Measurements from ENCODE around the gene PLXNB1. TPM values are rescaled to one million over a fixed set of nuclear protein-coding genes. Genes with fewer than 3 reads are reported as not detected.
A peak's percentile ranks its signal among the peaks of the same experiment; 100 is the strongest.

The PLXNB1 gene
- total and polyA plus RNA-seq, 7 experiments from 2014 or later = 0.79 to 3.3 (median 2.7) TPM; not detected in 2

GRCh38 chr3:48439820-48440589 is 10.1 kb upstream of the PLXNB1 start, which contains the start of the genes CCDC51 and TMA7:
CCDC51 (minus strand) TSS chr3:48440119; CDS start chr3:48435128, 4,991 bp downstream.
TMA7 (plus strand) TSS chr3:48440257; CDS start chr3:48440297, 40 bp downstream.
- ATAC-seq (peak; percentile 97), DNase-seq (peak; percentile 90 to 98 (median 96))
- Mint-ChIP-seq H3K27ac (peak within 1 kb of the TSS; percentile 92 to 100 (median 98)), H3K9me3 (peaks cover 0 to 2% (median 0%) of the 10 kb centered on the region in 11 donors), H3K36me3 (peaks cover 0 to 23% (median 9%) of the 10 kb centered on the region in 5 donors), H3K4me1 (peaks cover 16 to 50% (median 34%) of the 10 kb centered on the region in 7 donors), H3K4me3 (peak within 1 kb of the TSS; percentile 86 to 100 (median 94)), H3K27me3 (no peaks in the 10 kb centered on the region)
- ChIA-PET POLR2A (interaction anchor here (0.6 to 2.7 kb wide), 38 partner anchors 8 to 1643 kb away, joined by 3 to 22 read pairs (median 4); partner anchors contain the start of genes PFKFB4, PLXNB1, SHISA5 and SLC26A6), CTCF (interaction anchor here (0.6 to 2.4 kb wide), 13 partner anchors 12 to 301 kb away, joined by 3 to 14 read pairs (median 3); partner anchors contain the start of gene PFKFB4)
- intact Hi-C loops (cut with micrococcal nuclease) = loop anchor here (1.0 to 10.0 kb wide), 14 partner anchors 26 to 1465 kb away; partner anchors contain the start of genes CDC25A (in 2 of the 2), CCDC12 (in 1 of the 2), NBEAL2 (in 1 of the 2) and NME6 (in 1 of the 2)
- Histone ChIP-seq H3K36me3 (ENCODE audit: control insufficient read depth in 2 of 3, insufficient read depth in 3 of 3, low read length in 3 of 3) (peaks cover 0 to 22% (median 15%) of the 10 kb centered on the region in 3 experiments), H3K27ac (ENCODE audit: low read depth, low read length) (peak within 1 kb of the TSS; percentile 93), H3K9me3 (ENCODE audit: control insufficient read depth in 2 of 3, low read length in 3 of 3) (no peaks in the 10 kb centered on the region), H3K27me3 (ENCODE audit: control insufficient read depth in 2 of 2, insufficient read depth in 2 of 2, low read length in 2 of 2) (no peaks in the 10 kb centered on the region), H3K4me1 (ENCODE audit: control insufficient read depth in 2 of 2, insufficient read depth in 2 of 2, low read length in 2 of 2) (peaks cover 18 to 19% of the 10 kb centered on the region in 2 donors), H3K4me3 (ENCODE audit: low read length) (peak within 1 kb of the TSS; percentile 78)

- Mint-ChIP-seq H3K4me1 (peaks cover 16 to 53% (median 38%) of the 10 kb centered on the region in 7 donors), H3K27me3 (no peaks in the 10 kb centered on the region), H3K4me3 (peak overlapping the region in 2 of 10 donors; percentile 1 to 48), H3K9me3 (peaks cover 0 to 2% (median 0%) of the 10 kb centered on the region in 11 donors), H3K27ac (peak overlapping the region in 4 of 9 donors; percentile 31 to 97 (median 64)), H3K36me3 (peaks cover 0 to 18% (median 4%) of the 10 kb centered on the region in 5 donors)
- intact Hi-C loops (cut with micrococcal nuclease) = loop anchor here in 1 of 2 donors (2.0 kb wide), 2 partner anchors 23 to 171 kb away; partner anchors contain the start of gene UQCRC1
- POLR2A ChIA-PET = interaction anchor here (0.7 kb wide), 1 partner anchor 18 kb away, joined by 3 read pairs; no protein-coding TSS in a partner anchor
- no peak overlapping the region for H3K27ac ChIP-seq (ENCODE audit: low read depth, low read length)
- DNase-seq (no peak), ATAC-seq (no peak)
- no peaks in the 10 kb centered on the region for H3K27me3 ChIP-seq (ENCODE audit: control insufficient read depth in 2 of 2, insufficient read depth in 2 of 2, low read length in 2 of 2)
- no peak overlapping the region for H3K4me3 ChIP-seq (ENCODE audit: low read length)
- no peaks in the 10 kb centered on the region for H3K9me3 ChIP-seq (ENCODE audit: control insufficient read depth in 2 of 3, low read length in 3 of 3)
- peaks cover 0 to 27% (median 7%) of the 10 kb centered on the region in 3 experiments for H3K36me3 ChIP-seq (ENCODE audit: control insufficient read depth in 2 of 3, insufficient read depth in 3 of 3, low read length in 3 of 3)
- CTCF ChIA-PET = interaction anchor here (1.1 to 7.8 kb wide), 10 partner anchors 8 to 167 kb away, joined by 3 to 115 read pairs (median 13); partner anchors contain the start of genes ATRIP and PFKFB4
- H3K4me1 ChIP-seq (ENCODE audit: control insufficient read depth in 2 of 2, insufficient read depth in 2 of 2, low read length in 2 of 2) = peaks cover 18 to 26% of the 10 kb centered on the region in 2 donors
Observed at GRCh38 chr3:48437812-48438211, 7.9 kb upstream of the PLXNB1 start.

GRCh38 chr3:48436855-48437254 is 7.0 kb upstream of the PLXNB1 start:
- Histone ChIP-seq H3K36me3 (ENCODE audit: control insufficient read depth in 2 of 3, insufficient read depth in 3 of 3, low read length in 3 of 3) (peaks cover 0 to 31% (median 5%) of the 10 kb centered on the region in 3 experiments), H3K9me3 (ENCODE audit: control insufficient read depth in 2 of 3, low read length in 3 of 3) (no peaks in the 10 kb centered on the region), H3K27me3 (ENCODE audit: control insufficient read depth in 2 of 2, insufficient read depth in 2 of 2, low read length in 2 of 2) (no peaks in the 10 kb centered on the region), H3K4me3 (ENCODE audit: low read length) (no peak overlapping the region), H3K27ac (ENCODE audit: low read depth, low read length) (no peak overlapping the region), H3K4me1 (ENCODE audit: control insufficient read depth in 2 of 2, insufficient read depth in 2 of 2, low read length in 2 of 2) (peaks cover 15 to 22% of the 10 kb centered on the region in 2 donors)
- ATAC-seq = no peak
- CTCF ChIA-PET = interaction anchor here (0.5 to 7.8 kb wide), 39 partner anchors 9 to 446 kb away, joined by 3 to 115 read pairs (median 6); partner anchors contain the start of genes ATRIP, CDC25A, PFKFB4 and SHISA5
- Mint-ChIP-seq H3K27ac (no peak overlapping the region), H3K9me3 (peaks cover 0 to 2% (median 0%) of the 10 kb centered on the region in 11 donors), H3K4me1 (peaks cover 16 to 43% (median 29%) of the 10 kb centered on the region in 7 donors), H3K27me3 (no peaks in the 10 kb centered on the region), H3K36me3 (peaks cover 0 to 13% (median 4%) of the 10 kb centered on the region in 5 donors), H3K4me3 (no peak overlapping the region)
- DNase-seq = no peak
- intact Hi-C loops (cut with micrococcal nuclease) = loop anchor here (1.0 to 2.0 kb wide), 7 partner anchors 22 to 348 kb away; no protein-coding TSS in a partner anchor
- POLR2A ChIA-PET = interaction anchor here (0.7 to 3.4 kb wide), 12 partner anchors 9 to 174 kb away, joined by 3 to 19 read pairs (median 4); partner anchors contain the start of gene SHISA5

- H3K27ac Mint-ChIP-seq = no peak overlapping the region
- no peak for ATAC-seq
- Histone ChIP-seq H3K27ac (ENCODE audit: low read depth, low read length) (peak overlapping the region; percentile 20), H3K4me1 (ENCODE audit: control insufficient read depth in 2 of 2, insufficient read depth in 2 of 2, low read length in 2 of 2) (peaks cover 11 to 18% of the 10 kb centered on the region in 2 donors), H3K36me3 (ENCODE audit: control insufficient read depth in 2 of 3, insufficient read depth in 3 of 3, low read length in 3 of 3) (peaks cover 0 to 34% (median 3%) of the 10 kb centered on the region in 3 experiments), H3K9me3 (ENCODE audit: control insufficient read depth in 2 of 3, low read length in 3 of 3) (no peaks in the 10 kb centered on the region), H3K4me3 (ENCODE audit: low read length) (no peak overlapping the region), H3K27me3 (ENCODE audit: control insufficient read depth in 2 of 2, insufficient read depth in 2 of 2, low read length in 2 of 2) (no peaks in the 10 kb centered on the region)
- H3K4me1 Mint-ChIP-seq = peaks cover 16 to 43% (median 24%) of the 10 kb centered on the region in 7 donors
- H3K27me3 Mint-ChIP-seq = no peaks in the 10 kb centered on the region
- H3K9me3 Mint-ChIP-seq = peaks cover 0 to 2% (median 0%) of the 10 kb centered on the region in 11 donors
- no peak overlapping the region for H3K4me3 Mint-ChIP-seq
- no peak for DNase-seq
- ChIA-PET CTCF (interaction anchor here (0.5 to 7.8 kb wide), 54 partner anchors 10 to 1047 kb away, joined by 3 to 115 read pairs (median 5); partner anchors contain the start of genes ATRIP, CDC25A, PFKFB4 and SHISA5), POLR2A (interaction anchor here (0.7 to 3.4 kb wide), 16 partner anchors 9 to 174 kb away, joined by 3 to 19 read pairs (median 3); partner anchors contain the start of genes PFKFB4 and SHISA5)
- peaks cover 0 to 13% (median 1%) of the 10 kb centered on the region in 5 donors for H3K36me3 Mint-ChIP-seq
- intact Hi-C loops (cut with micrococcal nuclease) = loop anchor here (1.0 to 2.0 kb wide), 7 partner anchors 22 to 347 kb away; no protein-coding TSS in a partner anchor
Observed at GRCh38 chr3:48436477-48436787, 6.5 kb upstream of the PLXNB1 start.

- peaks cover 0 to 34% (median 3%) of the 10 kb centered on the region in 3 experiments for H3K36me3 ChIP-seq (ENCODE audit: control insufficient read depth in 2 of 3, insufficient read depth in 3 of 3, low read length in 3 of 3)
- peaks cover 7 to 17% of the 10 kb centered on the region in 2 donors for H3K4me1 ChIP-seq (ENCODE audit: control insufficient read depth in 2 of 2, insufficient read depth in 2 of 2, low read length in 2 of 2)
- intact Hi-C loops (cut with micrococcal nuclease) = loop anchor here (1.0 to 2.0 kb wide), 7 partner anchors 21 to 347 kb away; no protein-coding TSS in a partner anchor
- DNase-seq = peak; percentile 71 to 87 (median 82)
- Mint-ChIP-seq H3K9me3 (peaks cover 0 to 4% (median 0%) of the 10 kb centered on the region in 11 donors), H3K27me3 (peaks cover 0 to 1% (median 0%) of the 10 kb centered on the region in 5 donors), H3K36me3 (peaks cover 0 to 13% (median 0%) of the 10 kb centered on the region in 5 donors), H3K4me1 (peaks cover 14 to 45% (median 22%) of the 10 kb centered on the region in 7 donors), H3K27ac (no peak overlapping the region), H3K4me3 (no peak overlapping the region)
- POLR2A ChIA-PET = interaction anchor here (0.6 to 3.4 kb wide), 18 partner anchors 10 to 173 kb away, joined by 3 to 19 read pairs (median 4); partner anchors contain the start of genes PFKFB4 and SHISA5
- H3K27me3 ChIP-seq (ENCODE audit: control insufficient read depth in 2 of 2, insufficient read depth in 2 of 2, low read length in 2 of 2) = no peaks in the 10 kb centered on the region
- H3K27ac ChIP-seq (ENCODE audit: low read depth, low read length) = peak overlapping the region; percentile 20
- no peak overlapping the region for H3K4me3 ChIP-seq (ENCODE audit: low read length)
- peak; percentile 65 for ATAC-seq
- H3K9me3 ChIP-seq (ENCODE audit: control insufficient read depth in 2 of 3, low read length in 3 of 3) = no peaks in the 10 kb centered on the region
- CTCF ChIA-PET = interaction anchor here (0.5 to 7.8 kb wide), 58 partner anchors 9 to 1047 kb away, joined by 3 to 115 read pairs (median 4); partner anchors contain the start of genes ATRIP, CDC25A, PFKFB4 and SHISA5
Observed at GRCh38 chr3:48435774-48436476, 6.0 kb upstream of the PLXNB1 start.

Data from naive thymus-derived CD4-positive, alpha-beta T cell (primary cell).